H9 (cell line): ENCODE data around the gene SMS. TPM values are rescaled to one million over a fixed set of nuclear protein-coding genes. Genes with fewer than 3 reads are reported as not detected.

Experiments
- DNase-seq: peaks from one replicate; pipeline ENCODE4 v3.0.0-alpha.2; 2017
- H2AFZ ChIP-seq: one replicate; pipeline ENCODE4 v1.6.1; 2013; ENCODE audit warnings: mild to moderate bottlenecking, low read length, control low read depth, moderate library complexity
- H2AK5ac ChIP-seq: 2 replicates; pipeline ENCODE4 v1.6.1; 2013; ENCODE audit warnings: low read length, control low read depth, mixed read lengths; ENCODE audit not compliant: insufficient read length
- H2BK120ac ChIP-seq: one replicate; pipeline ENCODE4 v1.6.1; 2013; ENCODE audit warnings: low read depth, mild to moderate bottlenecking, low read length, control low read depth, inconsistent platforms; ENCODE audit not compliant: poor library complexity, severe bottlenecking
- H2BK12ac ChIP-seq: 2 replicates; pipeline ENCODE4 v1.6.1; 2013; ENCODE audit warnings: low read length, control low read depth, mixed read lengths, low read depth; ENCODE audit not compliant: insufficient read length
- H2BK15ac ChIP-seq: 2 replicates; pipeline ENCODE4 v1.6.1; 2013; ENCODE audit warnings: low read depth, low read length, control low read depth
- H2BK20ac ChIP-seq: one replicate; pipeline ENCODE4 v1.6.1; 2013; ENCODE audit warnings: low read depth, mild to moderate bottlenecking, low read length, control low read depth, inconsistent platforms; ENCODE audit not compliant: poor library complexity, severe bottlenecking
- H2BK5ac ChIP-seq: 2 replicates; pipeline ENCODE4 v1.6.1; 2013; ENCODE audit warnings: low read length, control low read depth, mixed read lengths; ENCODE audit not compliant: insufficient read length
- H3K14ac ChIP-seq: 2 replicates; pipeline ENCODE4 v1.6.1; 2013; ENCODE audit warnings: low read length, control low read depth; ENCODE audit not compliant: insufficient read depth
- H3K18ac ChIP-seq: 2 replicates; pipeline ENCODE4 v1.6.1; 2013; ENCODE audit warnings: low read depth, mild to moderate bottlenecking, mixed read lengths, low read length, control low read depth; ENCODE audit not compliant: insufficient read length
- H3K23ac ChIP-seq: 2 replicates; pipeline ENCODE4 v1.6.1; 2013; ENCODE audit warnings: low read length, control low read depth, mixed read lengths, low read depth; ENCODE audit not compliant: insufficient read length
- H3K23me2 ChIP-seq: 2 replicates; pipeline ENCODE4 v1.6.1; 2013; ENCODE audit warnings: low read depth, mild to moderate bottlenecking, mixed read lengths, low read length, control low read depth; ENCODE audit not compliant: insufficient read length, poor library complexity, severe bottlenecking
- H3K27ac ChIP-seq: 2 replicates; pipeline ENCODE4 v1.5.1; 2013; ENCODE audit warnings: low read length, control low read depth, mixed read lengths, low read depth; ENCODE audit not compliant: insufficient read length
- H3K27me3 ChIP-seq: 2 replicates; pipeline ENCODE4 v1.6.1; 2013; ENCODE audit warnings: low read length, control low read depth, inconsistent platforms; ENCODE audit not compliant: insufficient read depth
- H3K4ac ChIP-seq: 2 replicates; pipeline ENCODE4 v1.6.1; 2013; ENCODE audit warnings: low read depth, mild to moderate bottlenecking, control low read depth, inconsistent platforms, low read length, moderate library complexity
- H3K4me1 ChIP-seq: 2 replicates; pipeline ENCODE4 v1.6.1; 2013; ENCODE audit warnings: low read length, control low read depth, inconsistent platforms; ENCODE audit not compliant: insufficient read depth
- H3K4me2 ChIP-seq: 2 replicates; pipeline ENCODE4 v1.6.1; 2013; ENCODE audit warnings: low read length, control low read depth, mixed read lengths; ENCODE audit not compliant: insufficient read length, insufficient read depth
- H3K56ac ChIP-seq: 2 replicates; pipeline ENCODE4 v1.6.1; 2013; ENCODE audit warnings: low read depth, mild to moderate bottlenecking, mixed read lengths, low read length, control low read depth; ENCODE audit not compliant: insufficient read length
- H3K79me1 ChIP-seq: 2 replicates; pipeline ENCODE4 v1.6.1; 2013; ENCODE audit warnings: low read depth, mild to moderate bottlenecking, moderate library complexity, low read length, control low read depth, inconsistent platforms; ENCODE audit not compliant: insufficient read depth, poor library complexity, severe bottlenecking
- H3K79me2 ChIP-seq: 2 replicates; pipeline ENCODE4 v1.6.1; 2013; ENCODE audit warnings: low read length, control low read depth, inconsistent platforms; ENCODE audit not compliant: insufficient read depth
- H3K9ac ChIP-seq: 2 replicates; pipeline ENCODE4 v1.6.1; 2013; ENCODE audit warnings: low read length, control low read depth, mixed read lengths; ENCODE audit not compliant: insufficient read length; ENCODE audit errors: extremely low read depth
- H3K9me3 ChIP-seq: one replicate; pipeline ENCODE4 v1.6.1; 2013; ENCODE audit warnings: low read depth, low read length, inconsistent platforms; ENCODE audit not compliant: control insufficient read depth
- H3T11ph ChIP-seq: one replicate; pipeline ENCODE4 v1.6.1; 2013; ENCODE audit warnings: mild to moderate bottlenecking, low read length, control low read depth, inconsistent platforms
- H4K20me1 ChIP-seq: one replicate; pipeline ENCODE4 v1.6.1; 2013; ENCODE audit not compliant: control insufficient read depth, insufficient read length, insufficient read depth
- H4K5ac ChIP-seq: 2 replicates; pipeline ENCODE4 v1.6.1; 2013; ENCODE audit warnings: low read depth, mild to moderate bottlenecking, mixed read lengths, low read length, control low read depth; ENCODE audit not compliant: insufficient read length
- H4K8ac ChIP-seq: replicated peaks from 2 replicates; pipeline ENCODE4 v1.6.1; 2013; ENCODE audit warnings: low read length, control low read depth, mixed read lengths, low read depth; ENCODE audit not compliant: insufficient read length
- H4K91ac ChIP-seq: 2 replicates; pipeline ENCODE4 v1.6.1; 2013; ENCODE audit warnings: low read depth, mild to moderate bottlenecking, moderate library complexity, mixed read lengths, low read length, control low read depth; ENCODE audit not compliant: insufficient read length
- H3K27ac Mint-ChIP-seq, 3 experiments: 2 replicates in 2 of 3; 3 replicates in 1 of 3; pipeline ENCODE4 v1.8.0; 2020 to 2021; ENCODE audit warnings: mixed read lengths in 3 of 3, mild to moderate bottlenecking in 1 of 3, moderate library complexity in 1 of 3
- H3K27me3 Mint-ChIP-seq: 2 replicates; pipeline ENCODE4 v1.8.0; 2021; ENCODE audit warnings: low read depth, mild to moderate bottlenecking, moderate library complexity, mixed read lengths
- H3K36me3 Mint-ChIP-seq, 3 experiments: 2 replicates in 2 of 3; 3 replicates in 1 of 3; pipeline ENCODE4 v1.8.0; 2020 to 2021; ENCODE audit warnings: low read depth in 3 of 3, mixed read lengths in 3 of 3; ENCODE audit not compliant: insufficient read depth in 1 of 3
- H3K4me1 Mint-ChIP-seq, 2 experiments: 2 replicates each; pipeline ENCODE4 v1.8.0; 2020; ENCODE audit warnings: mixed read lengths in 2 of 2
- H3K4me3 Mint-ChIP-seq, 2 experiments: 2 replicates in 1 of 2; 3 replicates in 1 of 2; pipeline ENCODE4 v1.8.0; 2020 to 2021; ENCODE audit warnings: mild to moderate bottlenecking in 2 of 2, mixed read lengths in 2 of 2, moderate library complexity in 1 of 2
- H3K9me3 Mint-ChIP-seq, 2 experiments: 2 replicates in 1 of 2; 3 replicates in 1 of 2; pipeline ENCODE4 v1.8.0; 2020; ENCODE audit warnings: mild to moderate bottlenecking in 2 of 2, mixed read lengths in 2 of 2, moderate library complexity in 1 of 2
- CTCF ChIP-seq: fragments of 200-600 bp; sonication (generic); conservative IDR thresholded peaks from 3 replicates; pipeline ENCODE4 v1.8.0; 2021; ENCODE audit warnings: antibody characterized with exemption, mild to moderate bottlenecking
- WGBS: extraction: QIAGEN DNeasy Blood & Tissue Kit; methylation state at CpG from one replicate; pipeline ENCODE4 v1.1.7; 2013; ENCODE audit warnings: missing lambda C conversion rate, low lambda C conversion rate, mixed read lengths; ENCODE audit not compliant: insufficient read length; ENCODE audit errors: extremely low coverage; 5-methylcytosine and 5-hydroxymethylcytosine counted together
- total RNA-seq: library from RNA; stranded (reverse); gene quantifications from 2 replicates; pipeline ENCODE4 v1.2.1, GENCODE V29; 2021

The SMS gene
- total RNA-seq, 1 experiment from 2014 or later, result 415 TPM

- Histone ChIP-seq H3K18ac (no peak overlapping the region), H3K14ac (no peak overlapping the region), H2BK5ac (no peak overlapping the region), H2AK5ac (no peak overlapping the region), H2BK120ac (no peak overlapping the region), H4K5ac (no peak overlapping the region), H3K27ac (no peak overlapping the region), H3K9me3 (no peaks in the 10 kb centered on the region), H3K4me1 (peaks cover 6% of the 10 kb centered on the region; the same call in 1 of the 2 replicates), H2BK20ac (no peak overlapping the region), H3K79me2 (no peaks in the 10 kb centered on the region), H3K4me2 (no peak overlapping the region), H3K56ac (no peak overlapping the region), H4K8ac (no peak overlapping the region), H4K91ac (no peak overlapping the region), H2BK15ac (no peak overlapping the region), H2AFZ (no peak overlapping the region), H2BK12ac (no peak overlapping the region), H3T11ph (no peak overlapping the region), H3K4ac (no peak overlapping the region), H3K9ac (no peak overlapping the region), H4K20me1 (no peaks in the 10 kb centered on the region), H3K27me3 (no peaks in the 10 kb centered on the region), H3K23me2 (no peaks in the 10 kb centered on the region), H3K23ac (no peak overlapping the region), H3K79me1 (no peaks in the 10 kb centered on the region)
- peaks cover 34 to 35% of the 10 kb centered on the region in 2 experiments for H3K4me1 Mint-ChIP-seq
- peak overlapping the region in 1 of 3 experiments; percentile 81; a peak in 2 of 7 replicates for H3K27ac Mint-ChIP-seq
- H3K27me3 Mint-ChIP-seq, result peaks cover 1% of the 10 kb centered on the region; the same call in 1 of the 2 replicates
- H3K9me3 Mint-ChIP-seq, result peaks cover 0 to 33% of the 10 kb centered on the region in 2 experiments; a peak in 3 of 5 replicates
- TF ChIP-seq CTCF, result no peak
- DNase-seq, result no peak
- H3K4me3 Mint-ChIP-seq, result no peak overlapping the region
- WGBS, result no CpG with 5 or more reads among the region's 2 CpGs
- no peaks in the 10 kb centered on the region for H3K36me3 Mint-ChIP-seq
Observed at GRCh38 chrX:22037225-22037624, 96.7 kb downstream of the SMS start.
